Measurements from ENCODE around the gene SMG7. TPM values are rescaled to one million over a fixed set of nuclear protein-coding genes. Genes with fewer than 3 reads are reported as not detected.

SMG7 gene
- total RNA-seq, 1 donor from 2014 or later: 26.4 TPM

DNA sequence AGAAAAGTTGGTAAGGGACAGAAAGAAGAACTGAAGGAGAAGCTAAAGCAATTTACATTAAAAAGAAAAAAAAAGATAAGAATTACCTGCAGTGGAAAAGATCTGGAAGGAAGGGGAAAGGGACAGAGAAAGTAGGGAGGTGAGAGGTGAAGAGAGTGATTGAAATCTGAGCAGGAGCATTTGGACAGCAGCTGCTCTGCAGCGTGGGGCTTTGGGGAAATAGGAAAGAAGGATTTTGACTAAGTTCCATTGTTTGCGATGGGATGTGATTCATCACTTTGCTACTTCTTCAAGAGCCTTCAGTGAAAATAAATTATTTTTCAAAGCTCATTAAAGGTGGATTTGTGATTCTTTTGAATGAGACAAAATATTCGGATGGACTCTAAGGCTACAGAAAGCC, 28.1 kb upstream of the SMG7 start:
- intact Hi-C loops (cut with DNase I): loop anchor here (10.0 kb wide), 1 partner anchor 69 kb away; no protein-coding TSS in a partner anchor
- Histone ChIP-seq H3K4me1 (no peaks in the 10 kb centered on the region), H3K36me3 (no peaks in the 10 kb centered on the region), H3K27ac (no peak overlapping the region), H3K4me3 (no peak overlapping the region), H3K27me3 (no peaks in the 10 kb centered on the region), H3K9me3 (no peaks in the 10 kb centered on the region)
- TF ChIP-seq, protein P1, sequence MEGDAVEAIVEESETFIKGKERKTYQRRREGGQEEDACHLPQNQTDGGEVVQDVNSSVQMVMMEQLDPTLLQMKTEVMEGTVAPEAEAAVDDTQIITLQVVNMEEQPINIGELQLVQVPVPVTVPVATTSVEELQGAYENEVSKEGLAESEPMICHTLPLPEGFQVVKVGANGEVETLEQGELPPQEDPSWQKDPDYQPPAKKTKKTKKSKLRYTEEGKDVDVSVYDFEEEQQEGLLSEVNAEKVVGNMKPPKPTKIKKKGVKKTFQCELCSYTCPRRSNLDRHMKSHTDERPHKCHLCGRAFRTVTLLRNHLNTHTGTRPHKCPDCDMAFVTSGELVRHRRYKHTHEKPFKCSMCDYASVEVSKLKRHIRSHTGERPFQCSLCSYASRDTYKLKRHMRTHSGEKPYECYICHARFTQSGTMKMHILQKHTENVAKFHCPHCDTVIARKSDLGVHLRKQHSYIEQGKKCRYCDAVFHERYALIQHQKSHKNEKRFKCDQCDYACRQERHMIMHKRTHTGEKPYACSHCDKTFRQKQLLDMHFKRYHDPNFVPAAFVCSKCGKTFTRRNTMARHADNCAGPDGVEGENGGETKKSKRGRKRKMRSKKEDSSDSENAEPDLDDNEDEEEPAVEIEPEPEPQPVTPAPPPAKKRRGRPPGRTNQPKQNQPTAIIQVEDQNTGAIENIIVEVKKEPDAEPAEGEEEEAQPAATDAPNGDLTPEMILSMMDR (IDR thresholded peaks at IDR 0.05): no peak
- DNase-seq (ENCODE audit: low spot score in 2 of 2): no peak

DNA sequence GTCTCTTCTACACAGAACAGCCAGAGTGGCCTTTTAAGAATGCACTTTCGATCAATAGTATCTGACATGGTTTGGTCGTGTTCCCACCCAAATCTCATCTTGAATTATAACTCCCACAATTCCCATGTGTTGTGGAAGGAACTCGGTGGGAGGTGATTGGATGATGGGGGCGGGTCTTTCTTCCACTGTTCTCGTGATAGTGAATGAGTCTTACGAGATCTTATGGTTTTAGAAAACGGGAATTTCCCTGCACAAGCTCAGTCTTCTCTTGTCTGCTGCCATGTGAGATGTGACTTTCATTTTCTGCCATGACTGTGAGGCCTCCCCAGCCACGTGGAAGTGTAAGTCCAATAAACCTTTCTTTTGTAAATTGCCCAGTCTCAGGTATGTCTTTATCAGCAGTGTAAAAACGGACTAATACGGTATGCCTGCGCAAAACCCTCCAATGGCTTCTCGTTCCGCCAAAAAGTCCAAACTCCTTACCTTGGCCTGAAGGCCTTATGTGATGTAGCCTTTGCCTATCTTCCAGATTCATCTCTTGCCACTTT, 23.0 kb upstream of the SMG7 start:
- H3K36me3 ChIP-seq: no peaks in the 10 kb centered on the region
- intact Hi-C loops (cut with DNase I): loop anchor here (10.0 kb wide), 1 partner anchor 74 kb away; no protein-coding TSS in a partner anchor
- no peaks in the 10 kb centered on the region for H3K9me3 ChIP-seq
- H3K4me3 ChIP-seq: no peak overlapping the region
- no peaks in the 10 kb centered on the region for H3K4me1 ChIP-seq
- TF ChIP-seq, protein P1 (IDR thresholded peaks at IDR 0.05): no peak
- no peak for DNase-seq (ENCODE audit: low spot score in 2 of 2)
- H3K27ac ChIP-seq: no peak overlapping the region
- no peaks in the 10 kb centered on the region for H3K27me3 ChIP-seq

DNA sequence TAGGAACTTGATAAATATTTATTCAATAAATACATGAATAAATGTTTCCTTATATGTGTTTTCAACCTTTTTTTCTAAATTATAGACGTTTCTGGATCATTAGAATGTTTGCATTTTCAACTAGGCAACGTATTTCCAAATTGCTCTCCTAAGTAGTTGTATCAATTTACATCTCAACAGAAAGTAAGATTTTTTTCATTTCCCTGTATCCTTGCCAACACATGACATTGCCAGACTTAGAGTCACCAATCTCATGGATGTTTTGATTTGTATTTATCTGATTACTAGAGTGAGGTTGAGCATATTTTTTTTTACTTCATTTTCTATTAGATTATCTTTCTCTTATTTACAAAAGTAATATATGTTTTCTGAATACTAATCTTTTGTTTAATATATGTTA, 22.2 kb upstream of the SMG7 start:
- Histone ChIP-seq H3K4me1 (no peaks in the 10 kb centered on the region), H3K27me3 (no peaks in the 10 kb centered on the region), H3K36me3 (no peaks in the 10 kb centered on the region), H3K4me3 (no peak overlapping the region), H3K9me3 (no peaks in the 10 kb centered on the region), H3K27ac (no peak overlapping the region)
- intact Hi-C loops (cut with DNase I): no loop called here
- TF ChIP-seq, protein P1 (IDR thresholded peaks at IDR 0.05): no peak
- no peak for DNase-seq (ENCODE audit: low spot score in 2 of 2)

DNA sequence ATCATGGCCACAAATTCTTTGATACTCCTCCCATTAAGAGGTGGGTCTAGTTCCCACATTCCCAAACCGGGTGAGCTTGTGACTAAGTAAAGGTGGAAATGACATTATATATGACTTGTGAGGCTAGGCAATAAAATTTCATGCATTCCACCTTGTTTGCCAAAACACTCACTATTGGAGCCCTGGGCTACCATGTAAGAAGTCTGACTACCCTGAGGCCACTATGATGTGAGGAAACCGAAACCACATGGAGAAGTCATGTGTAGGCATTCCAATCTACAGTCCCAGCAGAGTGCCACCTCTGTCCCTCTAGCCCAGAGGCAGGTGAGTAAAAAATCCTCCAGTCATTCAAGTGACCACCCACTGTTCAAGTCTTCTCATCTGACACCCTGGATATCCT, 17.9 kb upstream of the SMG7 start:
- DNase-seq (ENCODE audit: low spot score in 2 of 2): no peak
- intact Hi-C loops (cut with DNase I): no loop called here
- Histone ChIP-seq H3K27me3 (no peaks in the 10 kb centered on the region), H3K4me1 (no peaks in the 10 kb centered on the region), H3K36me3 (no peaks in the 10 kb centered on the region), H3K9me3 (no peaks in the 10 kb centered on the region), H3K4me3 (no peak overlapping the region), H3K27ac (no peak overlapping the region)
- TF ChIP-seq, protein P1 (IDR thresholded peaks at IDR 0.05): no peak

DNA sequence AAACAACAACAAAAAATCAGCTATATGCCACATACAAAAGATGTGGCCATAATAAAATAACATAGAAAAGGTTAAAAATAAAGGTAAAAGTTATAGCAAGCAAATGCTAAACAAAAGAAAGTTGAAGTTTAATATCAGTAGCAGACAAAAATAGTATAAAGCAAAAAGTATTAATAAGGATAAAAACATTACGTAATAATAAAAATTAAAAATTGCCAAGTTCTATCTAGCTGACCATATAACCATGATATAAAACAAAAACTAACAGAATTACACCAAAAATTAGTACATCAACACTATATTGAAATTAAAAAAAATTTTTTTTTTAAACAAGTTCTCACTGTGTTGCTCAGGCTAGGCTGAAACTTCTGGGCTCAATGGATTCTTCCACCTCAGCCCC, 15.5 kb upstream of the SMG7 start:
- Histone ChIP-seq H3K27ac (no peak overlapping the region), H3K36me3 (no peaks in the 10 kb centered on the region), H3K9me3 (no peaks in the 10 kb centered on the region), H3K27me3 (no peaks in the 10 kb centered on the region), H3K4me1 (no peaks in the 10 kb centered on the region), H3K4me3 (no peak overlapping the region)
- intact Hi-C loops (cut with DNase I): no loop called here
- DNase-seq (ENCODE audit: low spot score in 2 of 2): no peak
- TF ChIP-seq, protein P1 (IDR thresholded peaks at IDR 0.05): no peak

DNA sequence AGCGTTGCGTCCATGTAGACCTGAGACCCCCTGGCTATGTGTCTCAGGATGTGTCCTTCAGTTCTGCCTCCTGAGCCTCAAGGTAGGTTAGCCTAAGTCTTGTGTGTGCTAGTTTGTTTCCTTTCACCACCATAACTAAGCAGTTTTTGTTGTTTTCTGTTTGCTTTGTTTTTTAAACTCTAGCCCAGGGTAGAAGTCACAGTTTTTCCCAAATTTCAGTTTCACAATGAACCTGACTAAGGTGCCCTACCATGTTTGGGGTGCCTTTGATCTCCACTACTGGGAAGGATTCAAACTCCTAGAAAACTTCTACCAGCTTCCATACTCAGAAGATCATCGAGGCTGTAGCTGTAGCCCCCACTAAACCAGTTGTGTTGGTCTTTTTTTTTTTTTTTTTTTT, 14.8 kb upstream of the SMG7 start:
- Histone ChIP-seq H3K27me3 (no peaks in the 10 kb centered on the region), H3K9me3 (no peaks in the 10 kb centered on the region), H3K27ac (no peak overlapping the region), H3K4me1 (no peaks in the 10 kb centered on the region), H3K36me3 (no peaks in the 10 kb centered on the region), H3K4me3 (no peak overlapping the region)
- TF ChIP-seq, protein P1 (IDR thresholded peaks at IDR 0.05): no peak
- intact Hi-C loops (cut with DNase I): no loop called here
- DNase-seq (ENCODE audit: low spot score in 2 of 2): no peak

All from ascending aorta (tissue), 2 donors.